Measurements from ENCODE around the gene FSTL3.
"Not testable (repeated sequence)": the region's sequence is repeated elsewhere in the genome, so short reads cannot be mapped to it uniquely, and the experiment has no call there.

Gene FSTL3

GRCh38 chr19:662962-663681 is 13.1 kb upstream of the FSTL3 start, which contains the start of gene RNF126:
RNF126 (minus strand) TSS chr19:663214; CDS start chr19:663121, 93 bp downstream.
- in situ Hi-C loops (cut with MboI; ENCODE audit: low sequenced_read_pairs, unreplicated experiment) = no loop called here
- no peak for TF ChIP-seq CTCF (IDR thresholded peaks at IDR 0.05; ENCODE audit: borderline replicate concordance, control extremely low read depth, extremely low read depth, insufficient read depth, missing control alignments)
- DNase-seq (ENCODE audit: low spot score) = peak; percentile 98

- in situ Hi-C loops (cut with MboI; ENCODE audit: low sequenced_read_pairs, unreplicated experiment) = no loop called here
- DNase-seq (ENCODE audit: low spot score) = no peak
- TF ChIP-seq CTCF (IDR thresholded peaks at IDR 0.05; ENCODE audit: borderline replicate concordance, control extremely low read depth, extremely low read depth, insufficient read depth, missing control alignments) = no peak
Measured at GRCh38 chr19:663682-664117, 12.5 kb upstream of the FSTL3 start.

DNA sequence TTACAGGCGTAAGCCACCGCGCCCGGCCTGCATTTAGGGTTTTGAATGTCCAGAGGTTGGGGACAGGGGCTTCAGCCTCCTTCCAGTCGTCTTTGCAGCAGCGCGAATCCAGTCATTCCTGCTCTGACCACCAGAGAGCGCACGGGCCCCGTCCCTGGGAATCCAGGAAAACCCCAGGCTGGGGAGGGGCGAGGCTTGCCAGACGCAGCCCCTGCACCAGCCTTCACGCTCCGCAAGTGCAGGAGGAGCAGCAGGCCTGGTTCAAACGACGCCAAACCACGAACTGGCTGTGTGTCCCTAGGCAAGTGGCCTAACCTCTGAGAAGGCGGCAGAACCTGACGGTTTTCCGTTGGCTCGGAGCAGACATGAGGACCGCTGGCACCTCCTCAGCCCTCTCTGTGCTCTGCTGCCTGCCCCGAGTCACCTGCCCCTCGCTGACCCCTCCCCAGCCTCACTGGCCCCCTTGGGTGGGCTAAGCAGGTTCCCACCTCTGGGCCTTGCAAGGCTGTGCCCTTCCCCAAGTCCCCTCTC is 11.2 kb upstream of the FSTL3 start:
- in situ Hi-C loops (cut with MboI; ENCODE audit: low sequenced_read_pairs, unreplicated experiment) = loop anchor here (5.0 kb wide), 1 partner anchor 67 kb away; no protein-coding TSS in a partner anchor
- TF ChIP-seq CTCF (IDR thresholded peaks at IDR 0.05; ENCODE audit: borderline replicate concordance, control extremely low read depth, extremely low read depth, insufficient read depth, missing control alignments) = peak; percentile 87
- DNase-seq (ENCODE audit: low spot score) = peak; percentile 89

GRCh38 chr19:666985-667573 is 9.1 kb upstream of the FSTL3 start:
- in situ Hi-C loops (cut with MboI; ENCODE audit: low sequenced_read_pairs, unreplicated experiment) = loop anchor here (5.0 kb wide), 1 partner anchor 65 kb away; no protein-coding TSS in a partner anchor
- DNase-seq (ENCODE audit: low spot score) = not testable (repeated sequence)

GRCh38 chr19:668675-669434 is 7.3 kb upstream of the FSTL3 start:
- DNase-seq (ENCODE audit: low spot score) = not testable (repeated sequence)
- in situ Hi-C loops (cut with MboI; ENCODE audit: low sequenced_read_pairs, unreplicated experiment) = loop anchor here (5.0 kb wide), 1 partner anchor 63 kb away; no protein-coding TSS in a partner anchor

GRCh38 chr19:670609-671075 is 5.5 kb upstream of the FSTL3 start:
- in situ Hi-C loops (cut with MboI; ENCODE audit: low sequenced_read_pairs, unreplicated experiment) = no loop called here
- TF ChIP-seq CTCF (IDR thresholded peaks at IDR 0.05; ENCODE audit: borderline replicate concordance, control extremely low read depth, extremely low read depth, insufficient read depth, missing control alignments) = no peak
- no peak for DNase-seq (ENCODE audit: low spot score)

DNA sequence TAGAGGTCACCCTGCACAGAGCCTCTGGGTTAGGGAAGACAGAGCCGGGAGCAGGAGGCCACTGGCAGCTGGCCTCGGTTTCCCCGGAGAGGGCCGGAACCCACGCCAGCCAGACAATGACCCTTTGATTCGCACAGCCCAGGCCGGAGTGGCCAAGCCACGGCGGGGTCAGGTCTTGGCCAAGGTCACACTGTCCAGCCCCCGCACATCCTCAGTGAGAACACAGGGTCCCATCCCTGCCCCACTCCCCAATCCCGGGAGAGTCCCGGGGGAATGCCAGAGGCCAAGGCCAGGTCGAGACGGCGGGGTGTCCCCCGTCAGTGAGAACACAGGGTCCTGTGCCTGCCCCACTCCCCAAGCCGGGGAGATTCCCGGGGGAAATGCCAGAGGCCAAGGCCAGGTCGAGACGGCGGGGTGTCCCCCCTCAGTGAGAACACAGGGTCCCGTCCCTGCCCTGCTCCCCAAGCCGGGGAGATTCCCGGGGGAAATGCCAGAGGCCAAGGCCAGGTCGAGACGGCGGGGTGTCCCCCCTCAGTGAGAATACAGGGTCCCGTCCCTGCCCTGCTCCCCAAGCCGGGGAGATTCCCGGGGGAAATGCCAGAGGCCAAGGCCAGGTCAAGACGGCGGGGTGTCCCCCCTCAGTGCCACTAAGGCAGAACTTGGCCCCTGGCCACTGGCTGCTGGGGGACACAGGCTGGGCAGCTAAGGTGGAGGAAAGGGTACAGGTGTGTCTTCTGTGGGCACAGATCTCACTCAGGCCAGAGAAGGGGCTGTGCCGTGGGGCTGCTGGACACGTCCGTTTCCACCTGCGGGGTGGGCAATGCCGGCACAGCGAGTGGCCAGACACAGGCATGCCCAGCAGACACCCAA is 1.7 kb upstream of the FSTL3 start:
- no peak for TF ChIP-seq CTCF (IDR thresholded peaks at IDR 0.05; ENCODE audit: borderline replicate concordance, control extremely low read depth, extremely low read depth, insufficient read depth, missing control alignments)
- no peak for DNase-seq (ENCODE audit: low spot score)
- in situ Hi-C loops (cut with MboI; ENCODE audit: low sequenced_read_pairs, unreplicated experiment) = no loop called here

All from GM13976 (cell line).